GM23248 (cell line): ENCODE measurements around the gene MYO18B.

Experiments used
- EZH2 ChIP-seq: fragments of 200-600 bp; sonication (generic); IDR thresholded peaks from 2 replicates; pipeline ENCODE4 v1.6.1; 2018; ENCODE audit warnings: antibody characterized with exemption, mild to moderate bottlenecking; ENCODE audit not compliant: insufficient read depth, poor library complexity, severe bottlenecking
- EZH2phosphoT487 ChIP-seq: fragments of 200-600 bp; sonication (generic); IDR thresholded peaks from 2 replicates; pipeline ENCODE4 v1.6.1; 2018; ENCODE audit warnings: antibody characterized with exemption, moderate library complexity, mild to moderate bottlenecking, low read depth; ENCODE audit not compliant: insufficient read depth

DNA sequence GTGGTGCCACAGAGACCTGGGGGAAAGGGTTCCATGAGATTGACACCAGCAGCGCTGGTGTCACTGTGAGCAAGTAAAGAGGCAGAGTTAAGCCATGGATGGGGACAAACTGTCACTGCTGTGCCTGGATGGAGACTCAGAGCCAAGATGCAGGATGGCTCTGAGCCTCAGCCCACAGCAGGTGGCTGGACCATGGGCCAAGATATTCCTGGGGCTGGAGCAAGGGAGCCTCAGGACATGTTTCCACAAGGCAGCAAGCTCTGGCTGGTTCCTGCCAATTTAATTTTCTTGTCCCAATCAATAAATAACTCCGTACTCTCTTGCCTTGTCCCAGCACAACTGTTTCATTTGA lies 23.0 kb downstream of the MYO18B start:
- TF ChIP-seq EZH2phosphoT487 (no peak), EZH2 (no peak)
